Ishikawa (cell line): ENCODE results near the gene ANXA7.

Experiments
- CEBPB ChIP-seq: IDR thresholded peaks from 2 replicates; pipeline ENCODE4 v1.6.1; 2012
- CREB1 ChIP-seq: IDR thresholded peaks from 2 replicates; pipeline ENCODE4 v1.6.1; 2012; ENCODE audit warnings: low read depth
- EGR1 ChIP-seq: IDR thresholded peaks from 2 replicates; pipeline ENCODE4 v1.6.1; 2012
- FOXM1 ChIP-seq: IDR thresholded peaks from 2 replicates; pipeline ENCODE4 v1.6.1; 2012; ENCODE audit warnings: low read depth, borderline replicate concordance
- MAX ChIP-seq: IDR thresholded peaks from 2 replicates; pipeline ENCODE4 v1.6.1; 2012
- NFIC ChIP-seq: IDR thresholded peaks from 2 replicates; pipeline ENCODE4 v1.6.1; 2012
- RAD21 ChIP-seq: IDR thresholded peaks from 2 replicates; pipeline ENCODE4 v1.6.1; 2012; ENCODE audit warnings: low read depth
- REST ChIP-seq: IDR thresholded peaks from 2 replicates; pipeline ENCODE4 v1.6.1; 2012; ENCODE audit warnings: low read depth, mild to moderate bottlenecking
- TAF1 ChIP-seq: IDR thresholded peaks from 2 replicates; pipeline ENCODE4 v1.6.1; 2012; ENCODE audit warnings: low read depth, mild to moderate bottlenecking
- TCF12 ChIP-seq: IDR thresholded peaks from 2 replicates; pipeline ENCODE4 v1.6.1; 2012; ENCODE audit warnings: low read depth
- TEAD4 ChIP-seq: IDR thresholded peaks from 2 replicates; pipeline ENCODE4 v1.6.1; 2012
- USF1 ChIP-seq: IDR thresholded peaks from 2 replicates; pipeline ENCODE4 v1.6.1; 2012
- YY1 ChIP-seq: IDR thresholded peaks from 2 replicates; pipeline ENCODE4 v1.6.1; 2012; ENCODE audit warnings: low read depth
- ZBTB7A ChIP-seq: IDR thresholded peaks from 2 replicates; pipeline ENCODE4 v1.6.1; 2012; ENCODE audit warnings: low read depth

The ANXA7 gene

GRCh38 chr10:73339436-73339835, 74.4 kb downstream of the ANXA7 start:
- no peak for TF ChIP-seq EGR1
- TF ChIP-seq NFIC = no peak
- TF ChIP-seq ZBTB7A = no peak
- TF ChIP-seq TCF12 = no peak
- TF ChIP-seq RAD21 = no peak
- no peak for TF ChIP-seq TAF1
- no peak for TF ChIP-seq CEBPB
- no peak for TF ChIP-seq MAX
- TF ChIP-seq FOXM1 = no peak
- no peak for TF ChIP-seq USF1
- no peak for TF ChIP-seq REST
- no peak for TF ChIP-seq CREB1

- TF ChIP-seq USF1 (no peak), FOXM1 (no peak)
These were observed 75.0 kb downstream of the ANXA7 start for GRCh38 chr10:73338801-73339368.

- TF ChIP-seq YY1 = no peak
- TF ChIP-seq REST = no peak
- no peak for TF ChIP-seq CEBPB
These were observed 80.7 kb downstream of the ANXA7 start for GRCh38 chr10:73333202-73333601.

GRCh38 chr10:73332379-73332778, 81.5 kb downstream of the ANXA7 start:
- TF ChIP-seq TEAD4 (no peak), EGR1 (no peak), TAF1 (no peak)
